GM18502 (cell line): ENCODE results near the gene CENPA.
A peak's percentile ranks its signal among the peaks of the same experiment; 100 is the strongest.
"Not testable (repeated sequence)": the region's sequence is repeated elsewhere in the genome, so short reads cannot be mapped to it uniquely, and the experiment has no call there.

Experiments used
- ATAC-seq: cut with Tn5 transposase; IDR thresholded peaks from one replicate; pipeline ENCODE4 v1.9.1; 2021; ENCODE audit warnings: mild to moderate bottlenecking; ENCODE audit not compliant: unreplicated experiment, poor library complexity

Gene CENPA

DNA sequence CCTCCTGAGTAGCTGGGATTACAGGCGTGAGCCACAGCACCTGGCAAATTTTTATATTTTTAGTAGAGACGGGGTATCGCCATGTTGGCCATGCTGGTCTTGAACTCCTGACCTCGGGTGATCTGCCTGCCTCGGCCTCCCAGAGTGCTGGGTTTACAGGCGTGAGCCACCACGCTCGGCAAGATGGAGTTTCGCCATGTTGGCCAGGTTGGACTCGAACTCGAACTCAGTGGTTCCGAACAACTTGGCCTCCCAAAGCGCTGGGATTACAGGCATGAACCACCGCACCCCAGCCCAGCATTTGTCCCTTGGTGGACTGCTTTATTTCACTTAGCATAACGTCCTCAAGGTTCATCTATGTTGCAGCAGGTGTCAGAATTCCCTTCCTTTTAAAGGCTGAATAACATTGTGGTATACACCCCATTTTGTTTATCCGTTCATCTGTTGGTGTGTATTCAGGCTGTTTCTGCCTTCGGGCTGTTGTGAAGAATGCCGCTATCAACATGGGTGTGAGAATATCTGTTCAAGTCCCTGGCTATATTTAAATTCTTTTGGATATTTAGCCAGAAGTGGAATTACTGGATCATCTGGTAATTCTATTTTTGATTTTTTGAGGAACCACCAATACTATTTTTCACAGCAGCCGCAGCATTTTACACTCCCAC, 1.2 kb upstream of the CENPA start:
- ATAC-seq = no peak

DNA sequence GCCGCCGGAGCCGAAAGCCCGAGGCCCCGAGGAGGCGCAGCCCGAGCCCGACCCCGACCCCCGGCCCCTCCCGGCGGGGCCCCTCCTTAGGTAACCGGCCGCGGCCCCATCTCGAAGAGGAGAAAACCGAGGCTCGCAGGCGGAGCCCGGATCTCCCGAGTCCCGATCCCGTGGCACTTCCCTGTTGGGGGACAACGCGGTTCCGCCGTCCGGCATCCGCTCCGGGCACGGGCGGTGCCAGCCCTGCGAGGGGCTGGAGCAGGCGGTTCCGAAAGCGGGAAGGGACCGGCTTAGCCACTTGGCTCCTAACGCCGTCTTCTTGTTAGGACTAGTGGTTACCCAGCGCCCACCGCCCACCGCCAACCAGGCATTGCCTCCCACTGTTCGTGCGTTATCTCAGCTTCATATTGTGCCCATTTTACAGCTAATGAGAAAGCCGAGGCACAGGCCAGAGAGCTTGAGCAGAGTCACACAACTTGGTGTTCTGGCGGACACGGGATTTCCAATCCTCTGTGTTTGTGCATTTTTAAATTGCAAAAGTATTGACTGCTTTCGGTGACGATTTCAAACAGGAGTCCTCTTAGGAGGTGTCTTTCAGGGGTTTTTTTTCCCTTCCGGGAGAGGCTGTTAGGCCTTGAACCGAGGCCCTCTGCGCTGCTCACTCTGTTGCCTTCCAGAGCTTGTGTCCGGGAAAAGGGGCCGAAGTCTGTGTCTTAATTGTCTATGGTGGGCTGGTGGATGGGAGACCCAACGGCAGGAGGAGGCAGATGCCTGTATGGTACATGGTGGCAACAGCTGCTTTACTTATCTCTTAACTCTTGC, 562 bp downstream of the CENPA start:
- ATAC-seq = peak; percentile 24

GRCh38 chr2:26792720-26793119, 6.9 kb downstream of the CENPA start:
- ATAC-seq = no peak

DNA sequence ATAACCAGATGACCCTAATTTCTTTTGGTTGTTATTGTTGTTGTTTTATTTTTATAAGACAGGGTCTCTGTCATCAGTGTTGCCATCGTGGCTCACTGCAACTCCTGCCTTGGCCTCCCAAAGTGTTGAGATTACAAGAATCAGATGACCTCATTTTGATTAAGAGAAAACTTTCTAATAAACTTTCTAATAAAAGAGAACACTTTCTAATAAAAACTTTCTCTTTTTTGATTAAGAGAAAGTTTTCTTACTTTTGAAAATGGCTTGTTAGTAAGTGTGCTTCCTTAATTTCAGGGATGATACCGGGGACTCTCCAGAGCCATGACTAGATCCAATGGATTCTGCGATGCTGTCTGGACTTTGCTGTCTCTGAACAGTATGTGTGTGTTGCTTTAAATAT, 7.7 kb downstream of the CENPA start:
- ATAC-seq = no peak

DNA sequence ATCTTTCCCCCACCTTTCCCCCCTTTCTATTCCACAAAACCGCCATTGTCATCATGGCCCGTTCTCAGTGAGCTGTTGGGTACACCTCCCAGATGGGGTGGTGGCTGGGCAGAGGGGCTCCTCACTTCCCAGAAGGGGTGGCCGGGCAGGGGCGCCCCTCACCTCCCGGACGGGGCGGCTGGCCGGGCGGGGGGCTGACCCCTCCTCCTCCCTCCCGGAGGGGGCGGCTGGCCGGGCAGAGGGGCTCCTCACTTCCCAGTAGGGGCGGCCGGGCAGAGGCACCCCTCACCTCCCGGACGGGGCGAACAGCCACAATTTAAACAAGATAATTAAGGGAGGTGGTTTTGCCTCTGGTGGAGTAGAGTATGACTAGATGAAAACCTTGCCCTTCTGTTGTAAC, 9.3 kb downstream of the CENPA start:
- not testable (repeated sequence) for ATAC-seq

GRCh38 chr2:26801328-26801727, 15.5 kb downstream of the CENPA start:
- ATAC-seq = no peak

DNA sequence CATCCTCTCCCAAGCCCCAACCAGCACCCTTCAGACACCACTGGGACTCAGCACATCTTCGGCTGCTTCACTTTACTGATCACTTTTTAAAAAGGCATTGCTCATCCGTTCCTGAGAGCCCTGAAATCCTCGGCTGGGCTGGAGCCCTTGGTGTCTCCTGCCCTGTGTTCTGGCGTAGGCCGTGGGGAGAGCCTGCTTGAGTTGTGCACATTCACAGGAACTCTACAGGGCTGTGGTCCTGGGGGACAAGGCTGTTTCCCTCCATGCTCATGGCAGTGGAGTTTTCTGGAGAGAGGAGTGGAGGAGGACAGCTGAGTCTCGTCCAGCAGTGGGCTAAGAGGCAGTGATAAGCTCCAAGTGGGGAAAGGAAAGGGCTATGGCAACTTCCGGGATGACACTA, 15.9 kb downstream of the CENPA start:
- ATAC-seq = no peak

DNA sequence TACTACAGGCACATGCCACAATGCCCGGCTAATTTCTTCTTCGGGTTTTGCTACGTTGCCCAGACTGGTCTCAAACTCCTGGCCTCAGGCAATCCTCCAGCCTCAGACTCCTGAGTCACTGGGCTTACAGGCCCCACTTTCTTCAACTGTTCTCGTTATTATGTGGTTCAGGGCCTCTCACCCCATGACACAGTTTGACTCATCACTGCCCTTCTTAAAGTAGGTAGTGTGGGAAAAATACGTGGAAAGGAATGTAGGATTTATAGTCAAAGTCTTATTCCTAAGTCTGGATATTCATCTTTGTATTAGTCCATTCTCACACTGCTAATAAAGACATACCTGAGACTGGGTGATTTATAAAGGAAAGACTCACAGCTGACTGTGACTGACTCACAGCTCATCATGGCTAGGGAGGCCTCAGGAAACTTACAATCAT, 19.4 kb downstream of the CENPA start:
- no peak for ATAC-seq

DNA sequence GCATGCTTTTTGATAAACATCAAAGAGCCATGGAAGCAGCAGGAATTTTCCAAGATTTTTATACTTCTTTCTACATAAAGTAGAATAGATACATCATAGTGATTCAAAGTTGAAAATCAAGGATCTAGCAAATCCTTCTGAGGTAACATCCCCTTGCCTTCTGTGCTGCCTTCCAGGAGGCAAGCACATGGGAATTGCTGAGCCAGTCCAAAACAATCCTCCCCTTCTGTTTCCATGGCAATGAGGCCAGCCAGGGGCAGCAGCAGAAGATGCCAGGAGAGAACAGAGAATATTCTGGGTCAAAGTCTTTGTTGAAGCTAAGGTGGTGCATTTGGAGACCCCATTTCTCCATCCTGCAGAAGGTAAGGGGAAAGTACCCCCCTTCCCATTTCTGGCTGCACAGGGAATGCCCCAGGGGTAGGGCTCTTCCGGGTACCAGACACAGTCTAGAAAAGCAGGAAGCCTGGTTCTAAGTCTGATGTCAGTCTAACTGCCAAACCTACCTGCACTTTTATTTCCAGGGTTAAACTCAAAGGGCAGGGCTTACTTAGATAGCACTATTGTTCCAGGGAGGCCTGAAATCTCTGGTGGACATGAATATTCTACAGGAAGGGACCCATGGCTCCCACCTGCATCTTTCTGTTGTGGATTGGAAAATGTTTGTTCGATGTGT, 22.1 kb downstream of the CENPA start:
- ATAC-seq = no peak

DNA sequence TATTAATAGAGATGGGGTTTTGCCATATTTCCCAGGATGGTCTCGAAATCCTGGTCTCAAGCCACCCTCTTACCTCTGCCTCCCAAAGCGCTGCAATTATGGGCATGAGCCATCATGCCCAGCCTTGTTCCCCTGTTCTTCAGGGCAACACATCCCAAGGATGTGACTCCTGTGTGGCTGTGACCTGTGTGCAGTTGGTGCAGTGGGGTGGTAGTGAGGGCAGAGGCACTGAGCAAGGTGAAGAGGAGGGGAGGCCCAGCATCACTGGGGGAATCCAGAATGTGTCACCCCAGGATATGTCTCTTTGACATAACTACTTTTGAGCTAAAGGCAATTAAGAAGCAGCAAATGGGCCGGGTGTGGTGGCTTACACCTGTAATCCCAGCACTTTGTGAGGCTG, 23.4 kb downstream of the CENPA start:
- no peak for ATAC-seq

- ATAC-seq = no peak
These were observed 24.2 kb downstream of the CENPA start for GRCh38 chr2:26809876-26810577.

- no peak for ATAC-seq
These were observed 25.4 kb downstream of the CENPA start for GRCh38 chr2:26811261-26811660.

DNA sequence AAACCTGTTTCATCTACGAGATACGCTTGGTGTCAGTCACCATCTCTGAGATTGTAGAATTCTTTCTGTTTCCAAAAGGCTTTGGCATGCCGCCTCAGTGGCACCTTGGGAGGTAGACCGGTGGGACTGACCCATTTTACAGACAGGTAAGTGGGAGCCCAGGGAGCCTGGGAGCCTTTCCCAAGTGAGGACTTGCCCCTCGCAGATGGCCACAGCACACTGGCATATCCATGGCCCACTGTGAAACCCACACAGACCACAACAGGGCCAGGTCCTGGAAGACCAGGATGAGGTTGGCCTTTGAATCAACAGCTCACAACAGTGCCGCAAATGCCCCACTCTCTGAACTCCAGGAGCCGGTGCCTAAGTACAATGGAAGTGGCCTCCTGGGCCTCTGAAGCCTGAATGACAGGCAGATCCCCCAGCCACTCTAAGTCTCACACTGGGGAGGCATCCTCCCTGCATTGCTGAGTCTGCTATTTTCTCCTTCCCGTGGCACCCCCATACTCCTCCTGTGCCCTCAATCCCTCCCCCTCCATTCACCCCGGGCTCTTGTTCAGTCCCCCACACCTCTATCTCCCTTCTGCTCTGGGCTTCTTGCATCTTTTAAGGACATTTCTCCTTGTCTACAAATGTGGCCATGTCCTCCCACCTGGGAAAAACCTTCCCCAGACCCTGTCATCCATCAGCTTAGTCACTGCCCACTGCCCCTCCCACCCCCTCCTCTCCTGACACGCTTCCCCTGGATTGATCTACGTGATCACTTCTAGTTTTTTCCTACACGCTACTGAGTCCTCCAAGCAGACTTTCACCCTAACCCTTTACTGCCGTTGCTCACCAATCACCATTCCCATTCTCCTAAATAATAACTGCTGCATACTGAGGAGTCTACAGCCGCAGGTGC, 26.2 kb downstream of the CENPA start:
- no peak for ATAC-seq

DNA sequence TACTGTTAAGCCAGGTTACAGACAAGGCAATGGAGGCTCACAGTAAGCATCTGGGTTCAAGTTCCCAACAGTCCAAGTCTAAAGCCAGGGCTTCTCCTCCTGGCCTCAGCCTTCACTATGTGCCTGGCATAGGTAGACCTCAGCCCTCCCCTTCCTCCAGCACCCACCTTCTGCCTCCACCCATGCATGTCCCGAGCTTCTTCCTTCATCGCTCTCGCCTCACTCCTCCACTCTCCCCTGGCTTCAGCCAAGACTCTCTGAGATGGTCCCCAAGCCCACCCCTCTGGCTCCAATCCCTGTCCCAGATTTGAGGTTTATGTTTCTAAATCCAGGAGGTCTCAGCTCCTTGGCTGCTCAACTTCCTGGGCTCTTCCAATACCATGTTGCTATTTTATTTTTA, 26.9 kb downstream of the CENPA start:
- ATAC-seq = no peak

DNA sequence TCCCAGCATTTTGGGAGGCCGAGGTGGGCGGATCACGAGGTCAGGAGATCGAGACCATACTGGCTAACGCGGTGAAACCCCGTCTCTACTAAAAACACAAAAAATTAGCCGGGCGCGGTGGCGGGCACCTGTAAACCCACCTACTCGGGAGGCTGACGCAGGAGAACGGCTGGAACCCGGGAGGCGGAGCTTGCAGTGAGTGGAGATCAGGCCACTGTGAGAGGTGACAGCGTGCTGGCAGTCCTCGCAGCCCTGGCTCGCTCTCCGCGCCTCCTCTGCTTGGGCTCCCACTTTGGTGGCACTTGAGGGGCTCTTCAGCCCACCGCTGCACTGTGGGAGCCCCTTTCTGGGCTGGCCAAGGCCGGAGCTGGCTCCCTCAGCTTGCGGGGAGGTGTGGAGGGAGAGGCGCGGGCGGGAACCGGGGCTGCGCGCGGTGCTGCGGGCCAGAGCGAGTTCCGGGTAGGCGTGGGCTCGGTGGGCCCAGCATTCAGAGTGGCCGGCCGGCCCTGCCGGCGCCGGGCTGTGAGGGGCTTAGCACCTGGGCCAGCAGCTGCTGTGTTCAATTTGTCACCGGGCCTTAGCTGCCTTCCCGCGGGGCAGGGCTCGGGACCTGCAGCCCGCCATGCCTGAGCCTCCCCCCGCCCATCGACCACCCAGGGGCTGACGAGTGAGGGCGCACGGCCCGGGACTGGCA, 28.4 kb downstream of the CENPA start:
- ATAC-seq = not testable (repeated sequence)

- no peak for ATAC-seq
These were observed 31.0 kb downstream of the CENPA start for GRCh38 chr2:26816893-26817292.

DNA sequence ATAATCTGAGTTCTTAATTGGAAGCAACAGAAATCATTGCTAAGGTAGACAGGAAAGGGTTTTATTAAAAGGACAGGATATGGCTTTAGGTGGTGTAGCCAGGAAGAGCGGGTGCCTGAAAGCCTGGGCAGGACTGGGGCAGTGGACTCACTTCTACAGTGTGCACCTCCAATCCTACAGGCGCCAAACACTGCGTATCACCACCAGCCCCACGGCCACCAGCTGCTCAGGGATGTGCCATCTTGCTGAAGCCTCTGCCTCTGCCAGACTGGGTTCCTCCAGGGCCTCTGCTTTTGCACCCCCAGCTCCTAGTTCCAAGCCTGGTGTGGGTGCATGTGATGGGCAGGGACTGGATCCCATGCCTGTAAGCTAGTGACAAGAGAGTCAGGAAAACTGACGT, 32.4 kb downstream of the CENPA start:
- no peak for ATAC-seq

DNA sequence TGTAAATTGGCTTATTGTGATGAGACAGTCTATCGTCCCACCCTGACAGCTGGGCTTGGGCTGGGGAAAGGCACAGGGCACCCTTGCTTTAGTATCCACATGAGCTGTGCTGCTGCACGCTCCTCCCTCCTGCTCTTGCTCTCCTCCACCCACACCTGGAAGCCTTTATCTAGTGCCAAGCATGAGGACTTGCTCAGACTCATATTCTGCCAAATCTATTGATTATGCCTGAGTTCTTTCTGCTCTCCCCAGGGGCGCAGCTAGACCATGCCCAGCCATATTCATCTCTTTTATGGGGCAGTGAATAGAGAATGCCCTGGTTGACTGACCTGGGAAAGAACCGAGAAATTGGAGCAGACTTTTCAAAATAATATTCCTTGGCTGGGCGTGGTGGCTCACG, 33.1 kb downstream of the CENPA start:
- ATAC-seq = no peak

DNA sequence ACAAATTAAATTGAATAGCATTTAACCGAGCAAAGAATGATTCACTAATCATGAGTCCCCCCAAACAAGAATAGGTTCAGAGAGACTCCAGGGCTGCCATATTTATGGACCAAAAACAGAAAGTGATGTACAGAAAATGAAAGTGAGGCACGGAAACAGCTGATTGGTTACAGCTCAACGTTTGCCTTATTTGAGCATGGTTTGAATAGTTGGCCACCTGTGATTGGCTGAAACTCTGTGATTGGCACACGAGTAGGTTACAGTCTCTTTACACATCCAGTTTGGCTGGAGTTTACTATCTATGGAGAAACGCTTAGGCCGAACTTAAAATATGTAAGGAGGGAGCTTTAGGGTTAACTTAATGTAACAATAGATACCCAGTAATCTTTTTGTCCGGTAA, 35.1 kb downstream of the CENPA start:
- no peak for ATAC-seq
